NB4 (cell line): Measurements from ENCODE around the gene ZNF778.

ENCODE experiments used
- CTCF ChIP-seq: IDR thresholded peaks from one replicate; pipeline ENCODE4 v1.5.1; 2012; ENCODE audit warnings: low read depth, low read length
- MAX ChIP-seq: IDR thresholded peaks from 2 replicates; pipeline ENCODE4 v1.6.1; 2011; ENCODE audit warnings: low read depth, low read length
- POLR2A ChIP-seq: IDR thresholded peaks from 2 replicates; pipeline ENCODE4 v1.6.1; 2011; ENCODE audit warnings: mild to moderate bottlenecking; ENCODE audit not compliant: insufficient read length; ENCODE audit errors: extremely low read depth

DNA sequence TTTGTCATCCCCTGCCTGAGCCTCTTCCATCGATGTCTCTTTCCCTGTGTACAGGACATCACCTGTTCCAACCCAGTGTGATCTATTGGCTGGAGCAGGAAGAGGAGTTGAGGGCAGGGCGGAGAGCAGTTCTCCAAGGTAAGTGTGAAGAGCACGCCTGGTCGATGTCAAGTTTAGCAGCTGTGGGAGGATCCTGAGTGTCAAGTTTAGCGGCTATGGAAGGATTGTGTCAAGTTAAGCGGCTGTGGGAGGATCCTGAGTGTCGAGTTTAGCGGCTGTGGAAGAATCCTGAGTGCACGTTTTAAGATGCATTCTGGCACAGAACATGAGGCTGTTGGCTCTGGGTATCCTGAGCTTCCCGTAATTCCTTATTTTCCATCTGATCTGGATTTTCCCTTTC is 7.2 kb downstream of the ZNF778 start:
- TF ChIP-seq CTCF (no peak), POLR2A (no peak), MAX (no peak)
